Left kidney (tissue), 8 donors: Measurements from ENCODE around the gene EPAS1. TPM values are rescaled to one million over a fixed set of nuclear protein-coding genes. Genes with fewer than 3 reads are reported as not detected.

Source experiments
- DNase-seq: peaks from one replicate; pipeline ENCODE4 v3.0.0-alpha.2; 2013
- long read RNA-seq, 8 donors: transcript quantifications; one replicate each; lab custom pipeline, GENCODE V29; 2026
- polyA plus RNA-seq: library from polyadenylated mRNA; unstranded; fragments of 120-200 nt; gene quantifications from one replicate; pipeline ENCODE4 v1.2.1, GENCODE V29; 2013; ENCODE audit not compliant: insufficient read length

Gene EPAS1
- 40.7 TPM for polyA plus RNA-seq
- long read RNA-seq, donor 1, full-length matches to known transcripts = 6 of 26 reads
- long read RNA-seq, donor 1, partial matches to known transcripts = 20 of 26 reads
- long read RNA-seq, donor 1, other reads (novel, unspliced or antisense) = 0 of 26 reads
- long read RNA-seq, donor 2, full-length matches to known transcripts = 4 of 4 reads
- long read RNA-seq, donor 2, partial matches to known transcripts = 0 of 4 reads
- long read RNA-seq, donor 2, other reads (novel, unspliced or antisense) = 0 of 4 reads
- long read RNA-seq, donor 3, full-length matches to known transcripts = 1 of 1 reads
- long read RNA-seq, donor 3, partial matches to known transcripts = 0 of 1 reads
- long read RNA-seq, donor 3, other reads (novel, unspliced or antisense) = 0 of 1 reads
- long read RNA-seq, donor 4, partial matches to known transcripts = 0 of 1 reads
- long read RNA-seq, donor 4, other reads (novel, unspliced or antisense) = 0 of 1 reads
- long read RNA-seq, donor 5, full-length matches to known transcripts = 3 of 8 reads
- long read RNA-seq, donor 5, partial matches to known transcripts = 5 of 8 reads
- long read RNA-seq, donor 5, other reads (novel, unspliced or antisense) = 0 of 8 reads
- long read RNA-seq, donor 6, full-length matches to known transcripts = 6 of 6 reads
- long read RNA-seq, donor 6, partial matches to known transcripts = 0 of 6 reads
- long read RNA-seq, donor 6, other reads (novel, unspliced or antisense) = 0 of 6 reads
- long read RNA-seq, donor 7, full-length matches to known transcripts = 3 of 9 reads
- long read RNA-seq, donor 7, partial matches to known transcripts = 6 of 9 reads
- long read RNA-seq, donor 7, other reads (novel, unspliced or antisense) = 0 of 9 reads
- long read RNA-seq, donor 8, full-length matches to known transcripts = 3 of 3 reads
- long read RNA-seq, donor 8, partial matches to known transcripts = 0 of 3 reads
- long read RNA-seq, donor 8, other reads (novel, unspliced or antisense) = 0 of 3 reads

- DNase-seq = no peak
Measured at GRCh38 chr2:46296840-46297545, at the start of gene EPAS1. Gene EPAS1 (plus strand): TSS chr2:46297407. CDS start chr2:46297912, 505 bp downstream.

GRCh38 chr2:46248171-46248570 is 49.0 kb upstream of the EPAS1 start:
- DNase-seq = no peak

GRCh38 chr2:46249654-46250053 is 47.6 kb upstream of the EPAS1 start:
- no peak for DNase-seq

- DNase-seq = no peak
Measured at GRCh38 chr2:46252891-46253659, 44.1 kb upstream of the EPAS1 start.

GRCh38 chr2:46254474-46254873 is 42.7 kb upstream of the EPAS1 start:
- DNase-seq = no peak

GRCh38 chr2:46256563-46257142 is 40.6 kb upstream of the EPAS1 start:
- no peak for DNase-seq

- no peak for DNase-seq
Measured at GRCh38 chr2:46257476-46257875, 39.7 kb upstream of the EPAS1 start.

- no peak for DNase-seq
Measured at GRCh38 chr2:46257980-46258379, 39.2 kb upstream of the EPAS1 start.

- DNase-seq = no peak
Measured at GRCh38 chr2:46258937-46259776, 38.0 kb upstream of the EPAS1 start.

GRCh38 chr2:46259777-46260168 is 37.4 kb upstream of the EPAS1 start:
- no peak for DNase-seq

GRCh38 chr2:46260305-46260704 is 36.9 kb upstream of the EPAS1 start:
- no peak for DNase-seq

- no peak for DNase-seq
Measured at GRCh38 chr2:46262248-46262938, 34.8 kb upstream of the EPAS1 start.

GRCh38 chr2:46263347-46263746 is 33.9 kb upstream of the EPAS1 start:
- no peak for DNase-seq

GRCh38 chr2:46264447-46264846 is 32.8 kb upstream of the EPAS1 start:
- DNase-seq = no peak

GRCh38 chr2:46266134-46266533 is 31.1 kb upstream of the EPAS1 start:
- no peak for DNase-seq

GRCh38 chr2:46267616-46268015 is 29.6 kb upstream of the EPAS1 start:
- no peak for DNase-seq

GRCh38 chr2:46268196-46268595 is 29.0 kb upstream of the EPAS1 start:
- DNase-seq = no peak

GRCh38 chr2:46269001-46269400 is 28.2 kb upstream of the EPAS1 start:
- DNase-seq = no peak

GRCh38 chr2:46269544-46270273 is 27.5 kb upstream of the EPAS1 start:
- no peak for DNase-seq
